GM21360 (cell line): ENCODE measurements around the gene ATP10A.

Experiments used
- ATAC-seq: cut with Tn5 transposase; IDR thresholded peaks from one replicate; pipeline ENCODE4 v1.9.1; 2021; ENCODE audit warnings: mild to moderate bottlenecking, moderate library complexity; ENCODE audit not compliant: unreplicated experiment

Gene ATP10A

DNA sequence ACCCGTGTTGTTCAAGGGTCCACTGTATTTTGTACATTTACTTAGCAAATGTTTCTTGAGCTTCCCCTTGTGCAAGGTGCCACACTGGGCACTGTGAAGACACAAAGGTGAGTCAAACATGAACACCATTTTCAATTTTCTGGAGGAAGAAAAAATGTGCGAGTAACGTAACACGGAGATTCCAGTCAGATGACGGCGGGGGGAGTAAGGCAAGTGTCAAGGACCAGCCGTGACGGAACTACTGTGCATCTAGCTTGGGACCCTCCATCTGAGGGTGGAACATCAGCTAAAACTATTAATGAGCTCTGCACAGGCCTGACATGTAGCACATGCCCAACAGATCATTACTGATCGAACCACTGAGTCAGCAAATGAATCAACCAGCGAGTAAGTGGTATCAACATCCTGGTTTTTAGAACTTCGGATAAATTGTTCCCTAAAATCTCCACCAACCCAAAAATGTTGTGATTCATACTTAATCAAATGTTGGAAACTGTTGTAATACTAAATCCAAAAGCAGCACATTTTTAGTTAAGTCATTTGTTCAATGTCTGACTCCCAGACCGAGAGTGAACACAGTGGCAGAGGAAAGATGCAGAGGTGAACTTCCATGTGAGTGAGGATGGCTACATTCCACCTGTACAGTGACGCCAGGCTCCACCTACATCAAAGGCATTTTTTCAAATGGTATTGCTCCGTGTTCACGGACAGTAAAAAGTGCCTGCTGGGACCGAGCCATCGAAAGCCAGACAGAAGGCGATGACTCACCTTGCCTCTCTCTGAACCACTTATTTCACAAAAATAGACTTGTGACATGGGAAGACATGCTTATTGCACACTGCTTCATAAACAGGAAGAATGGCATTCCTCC is 172.2 kb downstream of the ATP10A start:
- ATAC-seq = no peak

DNA sequence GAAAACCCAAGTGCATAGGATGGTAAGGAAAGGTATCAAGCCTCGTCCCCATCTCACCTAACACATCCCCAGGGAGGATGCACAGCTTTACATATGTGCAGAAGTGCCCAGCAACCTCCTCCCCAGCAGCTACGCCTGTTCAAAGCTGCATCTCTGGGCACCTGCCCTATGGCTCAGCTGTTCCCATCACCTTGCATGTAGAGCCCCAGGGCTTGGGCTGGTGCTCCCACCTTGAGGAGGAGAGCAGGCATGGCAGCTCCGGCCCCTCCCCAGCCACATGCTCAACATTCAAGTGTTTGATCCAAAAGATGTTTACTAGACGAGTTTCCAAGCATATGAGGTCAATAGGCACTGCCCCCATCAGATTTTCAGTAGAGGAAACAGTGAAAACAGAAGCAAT is 173.5 kb downstream of the ATP10A start:
- no peak for ATAC-seq

DNA sequence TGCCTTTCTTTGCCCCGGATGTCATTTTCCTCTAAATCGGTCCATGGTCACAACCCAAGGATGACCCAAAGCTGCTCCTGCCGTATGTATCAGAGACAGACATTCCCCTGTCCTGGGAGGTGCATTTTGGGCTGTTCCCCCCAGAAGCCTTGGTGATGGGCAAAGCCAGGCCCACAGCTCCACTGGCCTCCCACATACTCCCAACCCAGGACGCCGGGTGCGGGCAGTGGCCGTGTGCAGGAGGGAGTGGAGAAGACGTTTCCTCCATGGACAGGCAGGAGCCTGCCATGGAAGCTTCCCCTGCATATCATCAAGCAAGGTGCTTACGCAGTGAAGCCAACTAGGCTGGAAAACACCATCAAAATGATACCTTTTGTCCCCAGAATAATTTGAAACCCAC is 175.0 kb downstream of the ATP10A start:
- ATAC-seq = no peak

DNA sequence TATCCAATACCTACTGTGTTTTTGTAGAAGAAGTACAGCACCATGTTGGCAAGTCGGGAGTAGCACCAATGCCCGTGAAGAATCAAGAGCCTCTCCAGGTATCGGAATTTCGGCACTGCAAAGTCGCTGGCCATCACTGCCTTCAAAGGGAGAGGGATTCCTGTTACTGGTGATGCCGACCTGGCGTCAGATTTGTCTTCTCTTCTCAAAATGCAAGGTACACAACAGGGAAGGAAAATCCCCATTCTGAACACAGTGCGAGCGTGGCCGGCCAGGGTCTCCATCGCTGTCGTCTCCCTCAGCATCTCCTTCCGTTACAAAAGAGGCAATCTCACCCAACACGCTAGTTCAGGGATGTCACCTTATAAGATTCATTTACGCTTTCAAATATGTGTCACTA is 175.4 kb downstream of the ATP10A start:
- no peak for ATAC-seq

DNA sequence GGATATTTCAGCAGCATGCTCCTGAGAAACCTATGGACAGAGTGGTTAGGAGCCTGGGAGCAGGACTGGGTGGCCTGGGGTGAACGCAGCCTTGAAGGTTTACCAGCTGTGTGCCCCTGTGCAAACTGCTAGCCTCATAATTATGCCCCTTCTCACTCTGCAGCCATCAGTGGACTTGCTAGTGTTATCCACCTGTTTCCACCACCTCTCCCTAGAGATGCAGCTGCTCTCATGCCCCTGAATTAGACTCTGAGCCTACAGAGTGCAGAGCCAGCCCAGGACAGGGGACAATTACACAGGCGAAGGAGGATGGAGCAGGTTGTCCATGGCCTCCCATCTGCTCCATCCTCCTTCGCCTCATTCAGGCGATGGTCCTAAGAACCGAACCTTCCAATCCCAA is 175.9 kb downstream of the ATP10A start:
- ATAC-seq = no peak

DNA sequence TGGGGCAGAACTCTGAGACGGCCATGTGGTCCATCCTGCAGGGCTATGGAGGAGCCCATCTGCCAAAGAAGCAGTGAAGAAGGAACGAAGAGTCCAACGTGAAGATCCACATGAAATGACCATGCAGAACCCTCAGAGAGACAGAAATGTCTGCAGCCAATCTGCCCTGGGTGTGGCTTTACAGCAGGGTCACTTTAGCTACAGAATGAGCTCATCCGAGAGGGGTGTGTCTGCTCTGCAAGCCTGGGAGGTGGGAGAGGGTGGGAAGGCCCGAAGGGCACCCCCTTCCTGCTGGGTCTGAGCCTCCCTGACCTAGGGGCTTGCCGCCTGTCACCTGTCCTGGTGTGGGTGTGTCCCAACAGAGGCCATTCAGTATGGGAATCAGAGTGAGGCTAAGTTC is 176.3 kb downstream of the ATP10A start:
- ATAC-seq = no peak

DNA sequence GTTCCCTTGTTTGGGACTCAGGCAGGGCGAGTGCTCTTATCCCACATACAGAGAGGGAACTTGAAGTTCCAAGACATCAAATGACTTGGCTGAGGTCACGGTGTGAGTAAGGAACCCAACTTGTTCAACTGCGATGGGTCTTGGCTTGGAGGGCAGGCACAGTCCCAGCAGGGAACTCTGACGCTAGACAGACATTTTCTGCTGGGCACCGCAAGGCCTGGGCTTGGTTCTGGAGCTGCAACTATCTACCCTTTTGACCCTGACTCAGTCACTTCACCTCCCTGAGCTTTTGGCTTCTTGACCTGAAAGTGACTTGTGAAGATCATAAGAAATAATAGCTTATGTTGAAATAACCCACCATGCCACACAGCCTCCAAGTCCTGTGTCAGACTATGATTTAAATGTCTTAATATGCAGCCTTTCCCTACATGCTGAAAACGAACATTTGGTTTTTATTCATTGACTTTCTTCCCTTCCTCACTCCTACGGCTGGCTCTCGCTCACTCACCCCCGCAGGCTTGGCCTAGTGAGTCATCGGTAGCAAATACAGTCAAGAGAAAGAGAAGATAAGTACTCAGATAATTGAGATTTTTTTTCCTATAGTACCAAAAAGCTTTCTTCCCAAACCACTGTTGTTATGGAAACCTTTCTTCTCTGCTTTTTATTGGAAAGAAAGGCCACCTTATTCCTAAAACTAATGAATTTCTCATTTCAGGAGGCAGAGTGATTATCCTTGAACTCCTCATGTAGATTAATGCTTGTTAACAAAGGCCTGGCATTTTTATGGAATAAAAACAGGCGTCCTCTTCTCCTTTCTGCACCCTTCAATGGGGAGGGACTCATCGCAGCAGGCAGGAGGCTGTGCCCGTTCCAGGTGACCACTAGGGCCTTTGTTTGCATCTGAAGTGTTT is 178.4 kb downstream of the ATP10A start:
- no peak for ATAC-seq

DNA sequence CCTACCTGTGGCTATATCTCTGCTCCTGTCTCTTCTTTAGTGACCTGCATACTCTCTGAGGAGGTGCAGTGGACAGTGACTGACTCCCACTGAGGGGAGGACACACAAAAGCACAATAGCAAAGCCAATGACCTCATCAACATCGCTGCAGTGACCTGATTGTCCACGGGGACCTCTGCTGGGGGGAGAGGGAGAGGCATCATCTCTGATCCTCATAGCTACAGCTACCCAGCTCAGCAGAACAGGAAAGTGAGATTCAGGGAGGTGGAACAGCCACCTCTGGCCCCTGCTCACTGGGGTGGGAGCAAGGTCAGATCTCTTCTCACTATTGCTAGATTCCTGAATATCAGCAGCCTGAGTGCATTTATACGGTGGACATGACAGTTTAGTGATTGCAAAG is 179.2 kb downstream of the ATP10A start:
- ATAC-seq = no peak

DNA sequence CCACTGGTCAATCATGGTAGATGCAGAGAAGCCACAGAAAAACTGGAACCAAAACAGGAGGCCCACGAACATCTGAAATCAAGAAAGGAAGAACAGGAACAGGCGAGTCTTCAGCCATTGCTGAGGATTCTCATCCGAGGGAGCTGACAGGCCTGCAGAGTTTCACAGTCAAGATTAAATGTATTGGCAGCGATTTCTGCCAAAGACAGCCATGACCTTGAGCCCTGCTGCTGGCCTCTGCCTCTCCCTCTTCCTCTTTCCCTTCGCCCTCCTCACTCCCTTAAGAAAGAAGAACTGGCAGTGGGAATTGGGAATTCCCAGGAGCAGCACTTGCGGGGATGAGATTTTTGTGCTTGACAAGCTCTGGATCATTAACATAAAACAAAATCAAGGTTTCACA is 179.7 kb downstream of the ATP10A start:
- no peak for ATAC-seq

DNA sequence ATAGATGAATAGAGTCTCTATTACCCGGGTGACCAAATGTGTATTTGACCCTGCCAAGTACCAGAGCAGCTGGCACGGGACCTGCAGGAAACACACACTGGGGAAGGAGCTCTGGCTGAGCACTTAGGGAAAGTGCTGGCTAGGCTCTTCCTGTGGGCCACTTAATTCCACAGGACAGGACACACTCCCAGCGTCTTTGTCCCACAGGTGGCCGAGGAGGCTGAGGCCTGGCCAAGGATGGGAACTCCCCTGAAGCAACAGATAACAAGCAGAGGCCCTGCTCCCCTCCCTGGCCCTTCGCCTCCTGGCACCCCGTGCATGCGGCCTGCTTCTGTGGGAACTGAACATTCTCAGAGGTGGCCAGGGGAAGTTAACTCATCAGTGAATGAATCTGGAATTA is 180.8 kb downstream of the ATP10A start:
- ATAC-seq = no peak

DNA sequence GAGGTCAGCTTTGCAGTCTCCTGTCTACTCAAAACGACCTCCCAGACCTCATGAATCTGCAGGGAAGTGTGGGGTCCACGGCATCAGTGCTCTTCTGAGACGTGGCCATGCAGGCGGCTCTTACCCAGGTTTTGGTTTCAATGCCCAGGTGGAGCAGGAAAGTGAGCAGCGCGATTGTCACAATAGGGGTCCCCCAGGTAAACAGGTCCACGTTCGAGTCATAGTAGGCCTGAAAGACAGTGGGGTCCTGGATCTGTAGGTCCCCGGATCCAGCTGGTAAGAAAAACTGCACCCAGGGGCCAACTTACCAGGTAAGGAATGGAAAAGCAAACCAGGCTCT is 182.5 kb downstream of the ATP10A start:
- no peak for ATAC-seq

DNA sequence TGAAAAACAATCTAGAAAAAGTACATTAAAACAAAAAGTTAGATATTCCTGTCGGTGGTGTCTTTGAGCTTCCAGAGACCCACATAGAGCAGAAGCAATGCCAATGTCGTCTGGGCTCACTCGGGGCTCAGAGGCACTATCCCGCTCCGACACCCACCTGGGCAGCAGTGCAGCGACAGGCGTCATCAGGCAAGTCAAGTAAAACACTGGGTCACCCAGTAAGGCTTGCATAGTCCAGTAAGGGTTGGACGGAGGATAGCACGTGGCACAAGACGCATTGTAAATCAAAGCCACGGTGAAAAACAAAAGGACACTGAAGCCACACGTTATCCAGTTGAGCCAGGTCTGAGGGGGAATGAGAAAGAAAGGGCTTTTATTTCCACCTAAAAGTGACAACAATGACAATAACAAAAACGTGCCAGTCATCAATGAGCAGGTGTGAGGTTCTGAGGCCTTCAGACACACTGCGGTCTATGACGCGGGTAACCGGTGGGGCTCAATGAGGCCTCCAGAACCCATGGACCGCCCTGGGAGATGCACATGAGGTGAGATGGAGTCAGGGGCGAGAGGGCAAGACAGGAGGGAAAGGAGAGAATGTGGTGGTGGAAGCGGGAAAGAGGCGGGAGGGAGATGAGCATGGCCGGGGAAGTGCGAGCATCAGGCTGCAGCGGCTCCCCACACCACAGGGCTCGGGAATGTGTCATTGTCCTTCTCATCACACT is 183.0 kb downstream of the ATP10A start:
- ATAC-seq = no peak

DNA sequence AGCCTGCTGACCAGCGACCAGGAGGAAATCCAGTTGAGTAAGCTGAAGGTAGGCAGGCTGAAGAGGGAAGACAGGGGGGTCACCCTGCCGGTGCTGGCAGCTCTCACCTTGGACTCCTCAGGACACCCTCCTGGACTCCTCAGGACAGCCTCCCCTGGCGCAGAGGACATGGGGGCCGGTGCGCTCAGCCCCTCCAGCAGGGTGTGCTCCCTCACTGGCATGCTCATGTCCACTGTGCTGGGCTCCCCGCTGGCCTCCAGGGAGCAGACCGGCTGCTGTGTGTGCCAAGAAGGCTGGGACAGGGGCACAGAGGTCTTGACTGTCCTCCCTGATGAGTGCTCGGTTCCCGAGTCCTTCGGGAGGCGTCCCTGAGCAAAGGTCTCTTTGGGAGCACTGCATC is 183.6 kb downstream of the ATP10A start:
- ATAC-seq = no peak

DNA sequence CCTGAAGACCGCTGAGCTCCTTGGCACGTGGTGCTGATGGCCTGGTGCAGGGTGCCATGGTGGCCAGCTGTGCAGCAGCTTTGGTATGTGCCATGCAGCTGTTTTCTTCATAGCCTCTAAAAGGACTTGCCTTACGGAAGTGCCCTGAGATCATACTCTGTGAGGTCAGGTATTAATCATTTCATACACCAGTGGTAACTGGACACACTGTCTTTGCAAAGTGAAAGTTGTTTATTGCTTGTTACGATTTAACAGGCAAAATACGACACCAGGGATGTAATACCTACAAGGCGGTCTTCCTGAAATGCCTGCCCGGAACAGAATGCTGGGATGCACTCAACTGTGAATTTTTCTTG is 184.6 kb downstream of the ATP10A start:
- no peak for ATAC-seq

DNA sequence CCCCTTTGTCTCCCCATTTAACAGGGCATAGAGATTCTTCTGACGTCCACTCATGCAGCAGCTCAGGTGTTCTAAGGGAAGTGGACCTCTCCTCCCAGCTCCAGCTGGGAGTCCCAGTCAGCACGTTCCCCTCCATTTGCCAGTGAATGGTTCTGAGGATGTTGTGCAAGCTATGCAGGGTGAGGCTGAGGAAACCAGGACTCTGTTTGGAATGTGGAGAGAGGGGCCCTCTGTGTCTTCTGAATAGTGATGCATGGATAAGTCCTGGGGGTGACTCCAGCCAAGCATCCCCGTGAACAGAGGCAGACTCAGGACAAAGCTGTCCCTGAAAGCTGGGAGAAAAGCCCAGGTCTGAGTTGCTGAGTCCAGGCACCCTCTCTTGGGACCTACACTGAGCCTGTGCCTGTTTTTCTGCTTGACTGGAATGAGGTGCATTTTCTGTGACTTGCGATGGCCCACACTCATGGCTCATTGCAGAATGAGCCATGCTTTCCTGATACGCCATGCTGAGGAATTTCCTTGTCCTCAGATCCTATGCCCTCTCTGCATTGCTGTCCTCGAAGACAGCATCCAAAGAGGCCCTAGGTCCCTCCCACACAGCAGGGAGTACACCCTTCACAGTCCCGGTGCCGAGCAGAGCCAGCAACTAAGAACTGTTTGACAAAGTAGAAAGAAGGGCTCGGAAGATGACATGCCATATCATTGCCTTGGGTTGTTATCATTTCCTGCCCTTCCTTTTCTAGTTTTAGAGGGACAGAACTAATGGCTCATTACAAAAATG is 185.2 kb downstream of the ATP10A start:
- ATAC-seq = no peak

DNA sequence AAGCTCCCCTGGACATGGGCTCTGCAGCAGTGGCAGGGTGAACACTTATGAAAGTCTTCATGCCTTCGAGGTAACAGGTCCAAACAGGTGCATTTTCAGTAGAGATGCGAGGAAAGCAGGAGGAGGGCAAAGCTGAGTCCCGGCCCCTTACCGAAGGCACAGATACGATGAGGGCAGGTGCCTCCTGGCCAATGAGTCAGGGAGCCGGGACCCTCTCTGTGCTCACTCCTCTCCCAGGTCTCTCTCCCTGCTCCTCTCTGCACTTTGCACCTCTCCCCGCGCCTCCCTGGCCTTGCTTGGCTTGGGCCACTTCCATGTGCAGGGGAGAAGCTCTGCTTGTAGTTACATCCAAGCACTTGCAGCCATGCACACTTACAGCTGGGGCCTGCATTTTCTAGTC is 187.1 kb downstream of the ATP10A start:
- no peak for ATAC-seq

DNA sequence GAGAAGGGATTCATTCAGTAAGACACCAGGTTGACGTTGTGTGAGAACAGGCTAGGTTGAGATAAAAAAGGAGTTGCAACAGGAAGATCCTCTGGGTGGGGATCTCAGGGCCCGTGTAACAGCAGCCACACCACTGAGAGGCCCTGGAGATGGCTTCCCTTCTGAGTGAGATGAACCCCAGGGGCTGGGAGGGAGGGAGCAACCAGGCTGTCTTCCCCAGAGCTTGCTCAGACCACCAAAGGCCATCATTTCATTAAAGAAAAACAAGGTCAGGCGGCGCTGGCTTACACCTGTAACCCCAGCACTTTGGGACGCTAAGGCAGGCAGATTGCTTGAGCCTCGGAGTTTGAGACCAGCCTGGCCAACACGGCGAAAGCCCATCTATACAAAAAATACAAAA is 187.7 kb downstream of the ATP10A start:
- ATAC-seq = no peak

DNA sequence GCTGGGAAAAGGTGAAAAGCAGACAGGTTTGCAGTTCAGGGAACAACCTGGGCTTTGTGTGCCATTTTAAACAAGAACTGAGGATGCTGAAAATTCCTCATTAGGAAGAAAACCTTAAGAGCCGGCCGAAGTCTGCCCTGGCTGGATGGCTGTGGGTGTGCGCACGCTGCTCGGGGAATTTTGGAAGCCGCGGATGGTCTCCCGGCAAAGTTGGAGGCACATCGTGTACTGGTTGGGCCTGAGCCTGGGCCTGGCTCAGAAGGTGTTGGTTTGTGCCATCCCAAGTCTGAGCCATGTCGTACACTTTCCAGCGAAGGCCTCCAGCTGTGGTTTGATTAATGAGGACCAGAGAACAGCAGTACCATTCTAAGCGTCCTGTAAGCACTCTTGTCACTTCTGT is 188.2 kb downstream of the ATP10A start:
- ATAC-seq = no peak

DNA sequence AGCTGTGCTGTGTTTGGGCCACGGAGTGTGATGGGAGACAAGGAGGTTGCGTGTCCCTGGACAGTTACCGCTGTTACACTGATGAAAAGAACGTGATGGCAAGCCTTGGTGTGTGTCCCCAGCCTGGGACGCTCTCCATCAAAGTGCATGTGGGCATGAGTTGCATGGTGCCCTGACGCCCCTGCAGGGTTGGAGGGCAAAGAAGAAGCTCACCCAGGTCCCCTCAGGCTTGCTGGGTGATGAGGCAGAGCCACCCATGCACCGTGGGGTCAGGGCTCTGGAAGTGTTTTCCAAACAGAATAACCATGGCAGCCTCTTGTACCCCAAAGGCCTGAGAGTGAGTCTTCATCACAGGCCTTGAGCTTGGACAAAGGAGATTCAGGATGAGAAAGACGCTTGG is 189.2 kb downstream of the ATP10A start:
- ATAC-seq = no peak

DNA sequence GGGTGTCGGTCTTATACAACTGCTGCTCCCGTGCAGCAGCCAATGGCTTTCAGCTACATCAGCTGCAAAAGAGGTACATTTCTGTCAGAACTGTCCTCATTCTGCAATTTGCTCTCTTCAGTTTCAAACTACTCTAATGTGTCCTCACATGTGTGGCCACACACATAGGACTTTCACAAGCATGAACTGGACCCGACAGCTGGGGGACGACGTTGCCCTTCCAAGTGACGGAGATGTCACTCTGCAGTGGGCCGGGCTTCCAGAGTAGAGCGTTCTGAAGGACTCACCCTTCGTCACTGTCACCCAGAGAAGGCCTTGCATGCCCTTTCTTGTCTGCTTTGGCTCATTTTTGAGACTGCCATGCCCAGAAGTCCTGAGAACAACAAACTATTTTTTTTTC is 189.8 kb downstream of the ATP10A start:
- ATAC-seq = no peak

DNA sequence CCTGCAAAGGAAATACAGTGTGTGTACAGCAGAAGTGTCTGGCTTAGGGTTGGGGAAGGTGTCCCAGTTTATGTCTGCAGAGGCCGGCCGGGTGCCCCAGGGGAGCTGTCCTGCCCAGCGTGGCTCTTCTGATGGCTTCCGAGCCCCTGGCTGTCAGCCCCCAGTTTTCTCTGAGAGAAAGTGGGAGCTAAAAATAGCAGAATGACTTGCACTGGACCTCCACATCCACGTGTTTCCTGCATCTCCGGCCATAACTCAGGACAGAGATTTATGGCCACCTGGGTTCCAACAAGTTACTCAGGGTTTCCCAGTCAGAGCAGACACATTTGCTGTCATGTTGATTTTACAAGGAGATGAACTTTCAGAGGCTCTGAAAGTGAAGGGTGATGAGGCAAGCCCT is 192.0 kb downstream of the ATP10A start:
- ATAC-seq = no peak
